ENCODE results near the gene LAMA3. TPM values are rescaled to one million over a fixed set of nuclear protein-coding genes. Genes with fewer than 3 reads are reported as not detected.

LAMA3 gene
- total and polyA plus RNA-seq, 10 of the 15 experiments (the other 5 are each of a cell fraction or from before 2014, with no cell fraction given): 0.37 to 6.5 (median 5.4) TPM

GRCh38 chr18:23906658-23907057, 217.4 kb downstream of the LAMA3 start:
- no peak overlapping the region for H3K4me2 ChIP-seq (ENCODE audit: control insufficient read depth, insufficient read depth)
- BruUV-seq (replicated peaks): no TSS peak
- H3K4me1 ChIP-seq (ENCODE audit: control insufficient read depth, insufficient read depth, low read length): no peaks in the 10 kb centered on the region
- DNase-seq (ENCODE audit: low read depth, low spot score) (no peak), ATAC-seq (no peak), FAIRE-seq (no peak)
- no peaks in the 10 kb centered on the region for H3K9me3 ChIP-seq (replicated peaks; ENCODE audit: control insufficient read depth, insufficient read depth, low read length)
- TF ChIP-seq MYC (IDR thresholded peaks at IDR 0.05; ENCODE audit: insufficient read depth, insufficient read length, insufficient replicate concordance, low read length, severe bottlenecking) (no peak), TCF3 (IDR thresholded peaks at IDR 0.05; ENCODE audit: borderline replicate concordance, insufficient read depth, low read depth, low read length) (no peak), SUPT20H (IDR thresholded peaks at IDR 0.05; ENCODE audit: borderline replicate concordance, control insufficient read depth, low read depth, low read length) (no peak), FOS (IDR thresholded peaks at IDR 0.05; ENCODE audit: borderline replicate concordance, extremely low read depth, insufficient read length) (no peak)
- H3K79me2 ChIP-seq (ENCODE audit: control insufficient read depth, insufficient read depth, low read length): no peaks in the 10 kb centered on the region
- ChIA-PET CTCF (interaction anchor here (2.6 kb wide), 1 partner anchor 12 kb away, joined by 11 read pairs; no protein-coding TSS in a partner anchor), RAD21 (ENCODE audit: unreplicated experiment) (no interaction called here), SMC1A (ENCODE audit: uncharacterized antibody, unreplicated experiment) (interaction anchor here (1.2 kb wide), 1 partner anchor 66 kb away, joined by 4 read pairs; no protein-coding TSS in a partner anchor), POLR2A (interaction anchor here (0.5 kb wide), 1 partner anchor 114 kb away, joined by 3 read pairs; no protein-coding TSS in a partner anchor)
- WGBS (ENCODE audit: insufficient coverage, insufficient replicate concordance, low lambda C conversion rate, missing lambda C conversion rate): 25% methylated on average over 2 of the region's 2 CpGs
- H3K9ac ChIP-seq (ENCODE audit: control insufficient read depth, insufficient read depth, low read length): no peak overlapping the region
- no peak overlapping the region for H3K4me3 ChIP-seq
- no peaks in the 10 kb centered on the region for H3K27me3 ChIP-seq (replicated peaks in 1 of 2; ENCODE audit: control insufficient read depth in 2 of 2, insufficient read depth in 2 of 2, low read length in 1 of 2)
- H3K27ac ChIP-seq (ENCODE audit: control insufficient read depth, insufficient read depth): no peak overlapping the region
- no peaks in the 10 kb centered on the region for H4K20me1 ChIP-seq (ENCODE audit: control insufficient read depth, insufficient read depth)
- intact Hi-C loops (cut with micrococcal nuclease; ENCODE audit: unreplicated experiment) (loop anchor here (2.0 kb wide), 1 partner anchor 16 kb away; no protein-coding TSS in a partner anchor), in situ Hi-C loops (cut with MboI) (no loop called here)
- no peak overlapping the region for H2AFZ ChIP-seq (ENCODE audit: control insufficient read depth, low read depth, low read length)
- no peaks in the 10 kb centered on the region for H3K36me3 ChIP-seq (ENCODE audit: control insufficient read depth in 2 of 2, insufficient read depth in 2 of 2, low read length in 1 of 2)

GRCh38 chr18:23908827-23909226, 219.6 kb downstream of the LAMA3 start:
- DNase-seq (ENCODE audit: low read depth, low spot score): no peak
- Histone ChIP-seq H3K36me3 (ENCODE audit: control insufficient read depth in 2 of 2, insufficient read depth in 2 of 2, low read length in 1 of 2) (no peaks in the 10 kb centered on the region), H4K20me1 (ENCODE audit: control insufficient read depth, insufficient read depth) (no peaks in the 10 kb centered on the region), H3K4me2 (ENCODE audit: control insufficient read depth, insufficient read depth) (no peak overlapping the region), H3K9ac (ENCODE audit: control insufficient read depth, insufficient read depth, low read length) (no peak overlapping the region), H3K27ac (ENCODE audit: control insufficient read depth, insufficient read depth) (no peak overlapping the region), H3K4me1 (ENCODE audit: control insufficient read depth, insufficient read depth, low read length) (no peaks in the 10 kb centered on the region), H3K79me2 (ENCODE audit: control insufficient read depth, insufficient read depth, low read length) (no peaks in the 10 kb centered on the region), H2AFZ (ENCODE audit: control insufficient read depth, low read depth, low read length) (no peak overlapping the region), H3K4me3 (no peak overlapping the region), H3K9me3 (replicated peaks; ENCODE audit: control insufficient read depth, insufficient read depth, low read length) (no peaks in the 10 kb centered on the region), H3K27me3 (replicated peaks in 1 of 2; ENCODE audit: control insufficient read depth in 2 of 2, insufficient read depth in 2 of 2, low read length in 1 of 2) (no peaks in the 10 kb centered on the region)
- SMC1A ChIA-PET (ENCODE audit: uncharacterized antibody, unreplicated experiment): no interaction called here
- intact Hi-C loops (cut with micrococcal nuclease; ENCODE audit: unreplicated experiment): no loop called here
- CTCF ChIA-PET: no interaction called here
- in situ Hi-C loops (cut with MboI): no loop called here
- POLR2A ChIA-PET: interaction anchor here (0.6 kb wide), 1 partner anchor 683 kb away, joined by 4 read pairs; no protein-coding TSS in a partner anchor
- peak; percentile 65 for ATAC-seq
- no TSS peak for BruUV-seq (replicated peaks)
- FAIRE-seq: no peak
- WGBS (ENCODE audit: insufficient coverage, insufficient replicate concordance, low lambda C conversion rate, missing lambda C conversion rate): 77% methylated on average over 3 of the region's 3 CpGs
- RAD21 ChIA-PET (ENCODE audit: unreplicated experiment): interaction anchor here (1.9 kb wide), 1 partner anchor 10 kb away, joined by 5 read pairs; no protein-coding TSS in a partner anchor
- TF ChIP-seq IRF5 (IDR thresholded peaks at IDR 0.05; ENCODE audit: borderline replicate concordance) (no peak), SMAD5 (IDR thresholded peaks at IDR 0.05; ENCODE audit: low read depth) (no peak), NR2F1 (conservative IDR thresholded peaks at IDR 0.05) (no peak), E4F1 (IDR thresholded peaks at IDR 0.05; ENCODE audit: borderline replicate concordance, partially characterized antibody) (no peak), RAD51 (IDR thresholded peaks at IDR 0.05) (no peak), LARP7 (IDR thresholded peaks at IDR 0.05) (no peak), ZZZ3 (IDR thresholded peaks at IDR 0.05; ENCODE audit: control insufficient read depth, insufficient read length, low read depth) (no peak), MAX (IDR thresholded peaks at IDR 0.05; ENCODE audit: low read depth, low read length) (no peak)

All from GM12878 (cell line).